ENCODE data around the gene FBN3.

Gene FBN3

GRCh38 chr19:8089664-8090601 lies 59.5 kb downstream of the FBN3 start:
- H3K9me3 ChIP-seq (replicated peaks in 1 of 2; ENCODE audit: control insufficient read depth in 2 of 2, insufficient read depth in 1 of 2, low read depth in 1 of 2, low read length in 2 of 2): peaks cover 22 to 26% of the 10 kb centered on the region in 2 donors
- H2BK120ac ChIP-seq (ENCODE audit: low read depth, low read length): no peak overlapping the region
- H2BK5ac ChIP-seq (ENCODE audit: low read length): peak overlapping the region; percentile 11
- peak overlapping the region; percentile 3 for H3K9ac ChIP-seq (ENCODE audit: low read depth, low read length, poor library complexity)
- H3K4me3 ChIP-seq (ENCODE audit: low read length in 2 of 2): no peak overlapping the region
- no peak overlapping the region for H2AK5ac ChIP-seq (ENCODE audit: low read depth, low read length)
- H2AFZ ChIP-seq (ENCODE audit: low read length): no peak overlapping the region
- H2BK15ac ChIP-seq (ENCODE audit: low read length): no peak overlapping the region
- no peak overlapping the region for H2BK12ac ChIP-seq (ENCODE audit: low read length)
- peaks cover 2% of the 10 kb centered on the region for H3K79me1 ChIP-seq (ENCODE audit: low read depth, low read length)
- no peaks in the 10 kb centered on the region for H3K27me3 ChIP-seq (ENCODE audit: control insufficient read depth in 3 of 3, insufficient read depth in 3 of 3, low read depth in 1 of 3, low read length in 3 of 3)
- H3K27ac ChIP-seq (replicated peaks; ENCODE audit: low read length): peak overlapping the region; percentile 27
- H3K18ac ChIP-seq (ENCODE audit: low read length): no peak overlapping the region
- no peak overlapping the region for H3K4me2 ChIP-seq (ENCODE audit: insufficient read depth, low read length, poor library complexity, severe bottlenecking)
- peaks cover 13 to 16% of the 10 kb centered on the region in 2 donors for H3K4me1 ChIP-seq (ENCODE audit: control insufficient read depth in 2 of 2, insufficient read depth in 1 of 2, low read depth in 1 of 2, low read length in 2 of 2)
- no peak overlapping the region for H3K4ac ChIP-seq (ENCODE audit: low read length)
- no CpG with 5 or more reads among the region's 19 CpGs for WGBS, 2 donors (ENCODE audit: extremely low coverage in 2 of 2, insufficient read length in 2 of 2, insufficient replicate concordance in 1 of 2)
- no peak overlapping the region for H4K8ac ChIP-seq (ENCODE audit: low read depth, low read length)
- no peak overlapping the region for H3K23ac ChIP-seq (ENCODE audit: low read depth, low read length, poor library complexity)
- no peak overlapping the region for H4K91ac ChIP-seq (ENCODE audit: low read depth, low read length, poor library complexity)
- DNase-seq (ENCODE audit: low spot score): no peak
- no peak overlapping the region for H3K14ac ChIP-seq (ENCODE audit: low read length)
- H3K36me3 ChIP-seq (replicated peaks in 1 of 2; ENCODE audit: control insufficient read depth in 2 of 2, insufficient read depth in 2 of 2, low read length in 2 of 2): peaks cover 39 to 49% of the 10 kb centered on the region in 2 donors

GRCh38 chr19:8088752-8089663 lies 60.4 kb downstream of the FBN3 start:
- Histone ChIP-seq H2AFZ (ENCODE audit: low read length) (no peak overlapping the region), H3K4me1 (ENCODE audit: control insufficient read depth in 2 of 2, insufficient read depth in 1 of 2, low read depth in 1 of 2, low read length in 2 of 2) (peaks cover 13 to 18% of the 10 kb centered on the region in 2 donors), H3K9me3 (replicated peaks in 1 of 2; ENCODE audit: control insufficient read depth in 2 of 2, insufficient read depth in 1 of 2, low read depth in 1 of 2, low read length in 2 of 2) (peaks cover 15 to 17% of the 10 kb centered on the region in 2 donors), H3K14ac (ENCODE audit: low read length) (no peak overlapping the region), H2BK15ac (ENCODE audit: low read length) (no peak overlapping the region), H3K36me3 (replicated peaks in 1 of 2; ENCODE audit: control insufficient read depth in 2 of 2, insufficient read depth in 2 of 2, low read length in 2 of 2) (peaks cover 34 to 40% of the 10 kb centered on the region in 2 donors), H3K27ac (replicated peaks; ENCODE audit: low read length) (peak overlapping the region; percentile 27), H2BK120ac (ENCODE audit: low read depth, low read length) (no peak overlapping the region), H3K79me1 (ENCODE audit: low read depth, low read length) (peaks cover 2% of the 10 kb centered on the region), H2BK12ac (ENCODE audit: low read length) (no peak overlapping the region), H4K91ac (ENCODE audit: low read depth, low read length, poor library complexity) (no peak overlapping the region), H2AK5ac (ENCODE audit: low read depth, low read length) (no peak overlapping the region), H3K18ac (ENCODE audit: low read length) (no peak overlapping the region), H3K4me3 (ENCODE audit: low read length in 2 of 2) (no peak overlapping the region), H3K9ac (ENCODE audit: low read depth, low read length, poor library complexity) (peak overlapping the region; percentile 3), H3K4ac (ENCODE audit: low read length) (no peak overlapping the region), H2BK5ac (ENCODE audit: low read length) (no peak overlapping the region), H3K27me3 (ENCODE audit: control insufficient read depth in 3 of 3, insufficient read depth in 3 of 3, low read depth in 1 of 3, low read length in 3 of 3) (no peaks in the 10 kb centered on the region), H3K23ac (ENCODE audit: low read depth, low read length, poor library complexity) (no peak overlapping the region), H3K4me2 (ENCODE audit: insufficient read depth, low read length, poor library complexity, severe bottlenecking) (no peak overlapping the region), H4K8ac (ENCODE audit: low read depth, low read length) (no peak overlapping the region)
- no peak for DNase-seq (ENCODE audit: low spot score)
- 100% methylated on average over 1 of the region's 8 CpGs for WGBS, 2 donors (ENCODE audit: extremely low coverage in 2 of 2, insufficient read length in 2 of 2, insufficient replicate concordance in 1 of 2)

- Histone ChIP-seq H3K4me1 (ENCODE audit: control insufficient read depth in 2 of 2, insufficient read depth in 1 of 2, low read depth in 1 of 2, low read length in 2 of 2) (peaks cover 13 to 18% of the 10 kb centered on the region in 2 donors), H2AK5ac (ENCODE audit: low read depth, low read length) (peak overlapping the region; percentile 43), H2BK5ac (ENCODE audit: low read length) (no peak overlapping the region), H2BK12ac (ENCODE audit: low read length) (peak overlapping the region; percentile 41), H3K4me3 (ENCODE audit: low read length in 2 of 2) (no peak overlapping the region), H2BK120ac (ENCODE audit: low read depth, low read length) (no peak overlapping the region), H3K23ac (ENCODE audit: low read depth, low read length, poor library complexity) (peak overlapping the region; percentile 43), H3K18ac (ENCODE audit: low read length) (peak overlapping the region; percentile 71), H3K27me3 (ENCODE audit: control insufficient read depth in 3 of 3, insufficient read depth in 3 of 3, low read depth in 1 of 3, low read length in 3 of 3) (no peaks in the 10 kb centered on the region), H4K91ac (ENCODE audit: low read depth, low read length, poor library complexity) (no peak overlapping the region), H2BK15ac (ENCODE audit: low read length) (peak overlapping the region; percentile 54), H3K27ac (replicated peaks; ENCODE audit: low read length) (no peak overlapping the region), H3K4ac (ENCODE audit: low read length) (no peak overlapping the region), H3K79me1 (ENCODE audit: low read depth, low read length) (peaks cover 2% of the 10 kb centered on the region), H3K9me3 (replicated peaks in 1 of 2; ENCODE audit: control insufficient read depth in 2 of 2, insufficient read depth in 1 of 2, low read depth in 1 of 2, low read length in 2 of 2) (peaks cover 12 to 13% of the 10 kb centered on the region in 2 donors), H2AFZ (ENCODE audit: low read length) (no peak overlapping the region), H3K4me2 (ENCODE audit: insufficient read depth, low read length, poor library complexity, severe bottlenecking) (no peak overlapping the region), H3K9ac (ENCODE audit: low read depth, low read length, poor library complexity) (no peak overlapping the region), H3K14ac (ENCODE audit: low read length) (no peak overlapping the region), H3K36me3 (replicated peaks in 1 of 2; ENCODE audit: control insufficient read depth in 2 of 2, insufficient read depth in 2 of 2, low read length in 2 of 2) (peaks cover 35 to 36% of the 10 kb centered on the region in 2 donors), H4K8ac (ENCODE audit: low read depth, low read length) (no peak overlapping the region)
- no CpG with 5 or more reads among the region's 15 CpGs for WGBS, 2 donors (ENCODE audit: extremely low coverage in 2 of 2, insufficient read length in 2 of 2, insufficient replicate concordance in 1 of 2)
- no peak for DNase-seq (ENCODE audit: low spot score)
These were observed 61.5 kb downstream of the FBN3 start for GRCh38 chr19:8087876-8088275.

Data from neuronal stem cell (in vitro differentiated cells).